AG04450 (cell line): ENCODE results near the gene GPHN. TPM values are rescaled to one million over a fixed set of nuclear protein-coding genes. Genes with fewer than 3 reads are reported as not detected.

Source experiments
- CTCF ChIA-PET: fragments of 300-600, 350-600 bp; formaldehyde crosslinking; extraction: SDS; loops from one replicate; lab custom pipeline; 2022; ENCODE audit warnings: antibody characterized with exemption, inconsistent platforms; lab: Charles Lee
- POLR2A ChIA-PET: fragments of 350-600 bp; formaldehyde crosslinking; extraction: SDS; loops from one replicate; lab custom pipeline; 2021; ENCODE audit warnings: antibody characterized with exemption, inconsistent platforms; lab: Yijun Ruan, JAX
- DNase-seq: peaks from one replicate; pipeline ENCODE4 v3.0.0-alpha.2; 2011; ENCODE audit warnings: low read depth, low spot score
- H3K27ac ChIP-seq: one replicate; pipeline ENCODE4 v1.5.1; 2012; ENCODE audit warnings: low read depth, low read length, control low read depth
- H3K27me3 ChIP-seq: one replicate; pipeline ENCODE4 v1.6.0; 2012; ENCODE audit warnings: low read length; ENCODE audit not compliant: control insufficient read depth, insufficient read depth
- H3K4me3 ChIP-seq: 2 replicates; pipeline ENCODE4 v1.5.1; 2011; ENCODE audit warnings: mild to moderate bottlenecking, low read depth, low read length, control low read depth
- H3K9me3 ChIP-seq: 2 replicates; pipeline ENCODE4 v1.5.1; 2012; ENCODE audit warnings: low read length; ENCODE audit not compliant: control insufficient read depth, insufficient read depth
- CTCF ChIP-seq: IDR thresholded peaks from 2 replicates; pipeline ENCODE4 v1.5.1; 2011; ENCODE audit warnings: low read depth, low read length, control low read depth, inconsistent platforms
- polyA plus RNA-seq: library from polyadenylated mRNA; depleted of rRNA; stranded (reverse); fragments of >200 nt; gene quantifications from 2 replicates; pipeline ENCODE4 v1.2.3, GENCODE V29; 2011

The GPHN gene
- polyA plus RNA-seq, 1 experiment: 7.7 TPM

DNA sequence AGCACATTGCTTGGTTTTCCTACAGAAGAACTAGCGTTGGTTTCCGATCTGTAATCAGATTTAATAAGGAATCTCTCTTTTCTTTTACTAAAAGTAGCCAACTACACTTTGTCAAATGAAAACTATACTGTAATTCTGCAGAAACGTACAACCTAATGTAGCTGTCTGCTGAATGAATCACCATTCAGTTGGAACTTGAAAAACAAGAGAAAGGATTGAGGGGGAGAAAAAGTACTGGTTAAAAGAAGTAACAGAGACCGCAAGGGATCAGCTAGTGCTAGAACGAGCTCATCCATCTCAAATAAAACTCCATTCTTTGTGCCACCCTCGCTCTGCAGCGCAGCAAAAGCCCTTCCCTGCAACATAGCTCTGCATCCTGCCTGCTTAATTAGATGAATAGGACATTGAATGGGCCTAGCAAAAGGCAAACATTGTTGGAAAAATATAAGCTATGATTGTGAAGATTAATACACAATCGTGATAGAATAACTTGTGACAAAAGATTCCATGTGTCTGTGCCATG, 683.9 kb downstream of the GPHN start:
- TF ChIP-seq CTCF: no peak
- Histone ChIP-seq H3K27ac (no peak overlapping the region), H3K9me3 (no peaks in the 10 kb centered on the region), H3K4me3 (no peak overlapping the region), H3K27me3 (no peaks in the 10 kb centered on the region)
- POLR2A ChIA-PET: interaction anchor here (1.0 to 1.2 kb wide), 2 partner anchors 47 to 49 kb away, joined by 3 to 7 read pairs; partner anchors contain the start of gene PALS1
- no peak for DNase-seq
- CTCF ChIA-PET: interaction anchor here (0.5 to 2.4 kb wide), 4 partner anchors 25 to 139 kb away, joined by 3 to 12 read pairs (median 3); no protein-coding TSS in a partner anchor

DNA sequence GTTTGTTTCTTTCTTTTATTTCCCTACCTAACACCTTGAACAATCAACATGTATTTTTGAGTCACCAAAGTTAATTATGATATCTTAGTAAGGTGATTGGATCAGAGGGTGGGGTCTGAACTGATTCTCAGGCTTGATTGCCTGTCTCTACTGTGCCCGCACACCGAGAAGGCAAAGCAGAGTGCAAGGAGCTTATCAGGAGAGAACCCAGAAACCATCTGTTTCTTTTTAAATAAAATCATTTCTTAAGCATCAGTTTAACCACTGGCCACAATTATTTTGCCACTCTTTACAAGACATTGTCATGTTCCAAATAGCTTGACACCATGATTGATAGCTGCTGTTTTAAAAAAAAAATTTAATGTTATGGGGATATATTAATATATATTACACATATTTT, 684.4 kb downstream of the GPHN start:
- POLR2A ChIA-PET: interaction anchor here (1.0 to 1.2 kb wide), 2 partner anchors 47 to 49 kb away, joined by 3 to 7 read pairs; partner anchors contain the start of gene PALS1
- CTCF ChIA-PET: interaction anchor here (0.9 to 2.4 kb wide), 2 partner anchors 26 to 93 kb away, joined by 3 to 12 read pairs; no protein-coding TSS in a partner anchor
- H3K27me3 ChIP-seq: no peaks in the 10 kb centered on the region
- no peak for TF ChIP-seq CTCF
- H3K27ac ChIP-seq: no peak overlapping the region
- no peak for DNase-seq
- no peaks in the 10 kb centered on the region for H3K9me3 ChIP-seq
- H3K4me3 ChIP-seq: no peak overlapping the region

- no peaks in the 10 kb centered on the region for H3K27me3 ChIP-seq
- no peak for TF ChIP-seq CTCF
- ChIA-PET POLR2A (no interaction called here), CTCF (interaction anchor here (0.9 kb wide), 1 partner anchor 165 kb away, joined by 3 read pairs; the partner anchor contains the start of genes ATP6V1D and EIF2S1)
- H3K4me3 ChIP-seq: no peak overlapping the region
- peaks cover 3% of the 10 kb centered on the region; the same call in 1 of the 2 replicates for H3K9me3 ChIP-seq
- no peak overlapping the region for H3K27ac ChIP-seq
- no peak for DNase-seq
These were observed 687.3 kb downstream of the GPHN start for GRCh38 chr14:67195279-67195678.

- ChIA-PET POLR2A (no interaction called here), CTCF (interaction anchor here (1.4 kb wide), 1 partner anchor 11 kb away, joined by 3 read pairs; no protein-coding TSS in a partner anchor)
- H3K27ac ChIP-seq: no peak overlapping the region
- no peak overlapping the region for H3K4me3 ChIP-seq
- no peak for TF ChIP-seq CTCF
- peaks cover 3% of the 10 kb centered on the region; the same call in 1 of the 2 replicates for H3K9me3 ChIP-seq
- no peak for DNase-seq
- H3K27me3 ChIP-seq: no peaks in the 10 kb centered on the region
These were observed 691.1 kb downstream of the GPHN start for GRCh38 chr14:67199016-67199415.

- no peak overlapping the region for H3K27ac ChIP-seq
- POLR2A ChIA-PET: no interaction called here
- H3K9me3 ChIP-seq: no peaks in the 10 kb centered on the region
- no peak overlapping the region for H3K4me3 ChIP-seq
- no peak for DNase-seq
- no peak for TF ChIP-seq CTCF
- H3K27me3 ChIP-seq: no peaks in the 10 kb centered on the region
- CTCF ChIA-PET: no interaction called here
These were observed 699.9 kb downstream of the GPHN start for GRCh38 chr14:67207810-67208209.
